BJ (cell line): ENCODE measurements around the gene IL1A. TPM values are rescaled to one million over a fixed set of nuclear protein-coding genes. Genes with fewer than 3 reads are reported as not detected.

Experiments used
- CTCF ChIA-PET: fragments of 350-600 bp; formaldehyde crosslinking; extraction: SDS; loops from one replicate; lab custom pipeline; 2021; ENCODE audit warnings: antibody characterized with exemption, inconsistent platforms; lab: Yijun Ruan, JAX
- POLR2A ChIA-PET: fragments of 300-600 bp; sonication (Branson Sonifier 250); formaldehyde crosslinking; extraction: SDS; loops from one replicate; lab custom pipeline; 2021; ENCODE audit warnings: antibody characterized with exemption; lab: Charles Lee
- DNase-seq: peaks from one replicate; pipeline ENCODE4 v3.0.0-alpha.2; 2011; ENCODE audit warnings: low read depth
- H3K27me3 ChIP-seq: 2 replicates; pipeline ENCODE4 v1.6.0; 2011; ENCODE audit warnings: low read length; ENCODE audit not compliant: control insufficient read depth, insufficient read depth
- H3K36me3 ChIP-seq: 2 replicates; pipeline ENCODE4 v1.5.1; 2011; ENCODE audit warnings: low read length; ENCODE audit not compliant: control insufficient read depth, insufficient read depth
- H3K4me3 ChIP-seq: 2 replicates; pipeline ENCODE4 v1.5.1; 2011; ENCODE audit warnings: low read depth, mild to moderate bottlenecking, control low read depth, low read length
- CTCF ChIP-seq: IDR thresholded peaks from 2 replicates; pipeline ENCODE4 v1.5.1; 2011; ENCODE audit warnings: low read depth, mild to moderate bottlenecking, control low read depth, inconsistent platforms, low read length, moderate library complexity; ENCODE audit not compliant: insufficient read depth
- polyA plus RNA-seq: library from polyadenylated mRNA; depleted of rRNA; stranded (reverse); fragments of >200 nt; gene quantifications from 2 replicates; pipeline ENCODE4 v1.2.3, GENCODE V29; 2011

Gene IL1A
- polyA plus RNA-seq, 1 experiment: 0.11 TPM

GRCh38 chr2:112751451-112752197, 32.7 kb downstream of the IL1A start:
- ChIA-PET CTCF (interaction anchor here (0.6 to 4.8 kb wide), 3 partner anchors 17 to 190 kb away, joined by 4 to 62 read pairs (median 9); no protein-coding TSS in a partner anchor), POLR2A (no interaction called here)
- no peaks in the 10 kb centered on the region for H3K27me3 ChIP-seq
- no peak for DNase-seq
- H3K4me3 ChIP-seq: no peak overlapping the region
- TF ChIP-seq CTCF: no peak
- H3K36me3 ChIP-seq: no peaks in the 10 kb centered on the region

- Histone ChIP-seq H3K36me3 (no peaks in the 10 kb centered on the region), H3K27me3 (no peaks in the 10 kb centered on the region), H3K4me3 (no peak overlapping the region)
- CTCF ChIA-PET: interaction anchor here (0.7 to 5.3 kb wide), 22 partner anchors 11 to 210 kb away, joined by 3 to 190 read pairs (median 10); no protein-coding TSS in a partner anchor
- TF ChIP-seq CTCF: no peak
- POLR2A ChIA-PET: no interaction called here
- no peak for DNase-seq
These were observed 33.8 kb downstream of the IL1A start for GRCh38 chr2:112750560-112750843.

- Histone ChIP-seq H3K27me3 (no peaks in the 10 kb centered on the region), H3K4me3 (no peak overlapping the region; the same call in 1 of the 2 replicates), H3K36me3 (no peaks in the 10 kb centered on the region)
- DNase-seq: no peak
- ChIA-PET POLR2A (no interaction called here), CTCF (interaction anchor here (0.6 to 5.3 kb wide), 38 partner anchors 9 to 210 kb away, joined by 3 to 190 read pairs (median 4); partner anchors contain the start of gene IL1B)
- peak; percentile 99 for TF ChIP-seq CTCF
These were observed 34.3 kb downstream of the IL1A start for GRCh38 chr2:112749755-112750559.

- POLR2A ChIA-PET: no interaction called here
- no peaks in the 10 kb centered on the region; the same call in none of the 2 replicates for H3K36me3 ChIP-seq
- CTCF ChIA-PET: interaction anchor here (1.0 to 10.0 kb wide), 7 partner anchors 9 to 219 kb away, joined by 3 to 66 read pairs (median 10); no protein-coding TSS in a partner anchor
- TF ChIP-seq CTCF: no peak
- no peaks in the 10 kb centered on the region for H3K27me3 ChIP-seq
- no peak overlapping the region for H3K4me3 ChIP-seq
- no peak for DNase-seq
These were observed 43.8 kb downstream of the IL1A start for GRCh38 chr2:112740527-112740926.
